Heart left ventricle (tissue), 13 donors: ENCODE results near the gene PLCXD1.

ENCODE experiments used
- POLR2A ChIP-seq, 2 donors: fragments of 450-650 bp; IDR thresholded peaks; one replicate each; pipeline ENCODE4 v1.6.1; 2017; ENCODE audit warnings: antibody characterized with exemption in 2 of 2, mild to moderate bottlenecking in 2 of 2, moderate library complexity in 2 of 2
- TF ChIP-seq, protein P1 (sequence below), 12 donors: fragments of 200-600 bp; sonication (generic) in 4 of 12; IDR thresholded peaks; one replicate each; pipeline versions ENCODE4 v1.5.0 to v1.8.0; 2018 to 2022; ENCODE audit warnings: antibody characterized with exemption in 12 of 12, mild to moderate bottlenecking in 5 of 12
- donor health status: ischemic (EF 13 %, LVEDD 7.1; RV severe dilation, severe dysfunction).
- donor health status: DM: no; HTN: yes; CAD: no.
- donor health status: DM: no; HTN: no; CAD: no.
- donor health status: ischemic (EF 25% LVEDD 6.9; RV normal size, moderate dysfunction).
- donor health status: ischemic (EF 25% LVEDD 5.7; RV mildly dilated, moderate dysfunction).
- donor health status: ischemic (EF 35%, LVEDD 5.7; RV mildly dilated, moderate dysfunction).
- donor health status: nonischemic (EF 11% LVEDD 7.7; RV severe dilation, severe dysfunction).
- donor health status: DM: yes; HTN: yes; CAD: no.
- donor health status: PGD.
- donor health status: ischemic (EF 29% LVEDD 5.4; RV normal size, mild dysfunction).
- donor health status: nonischemic (EF 23%, LVEDD 6.1; RV moderate dilation, normal function).

DNA sequence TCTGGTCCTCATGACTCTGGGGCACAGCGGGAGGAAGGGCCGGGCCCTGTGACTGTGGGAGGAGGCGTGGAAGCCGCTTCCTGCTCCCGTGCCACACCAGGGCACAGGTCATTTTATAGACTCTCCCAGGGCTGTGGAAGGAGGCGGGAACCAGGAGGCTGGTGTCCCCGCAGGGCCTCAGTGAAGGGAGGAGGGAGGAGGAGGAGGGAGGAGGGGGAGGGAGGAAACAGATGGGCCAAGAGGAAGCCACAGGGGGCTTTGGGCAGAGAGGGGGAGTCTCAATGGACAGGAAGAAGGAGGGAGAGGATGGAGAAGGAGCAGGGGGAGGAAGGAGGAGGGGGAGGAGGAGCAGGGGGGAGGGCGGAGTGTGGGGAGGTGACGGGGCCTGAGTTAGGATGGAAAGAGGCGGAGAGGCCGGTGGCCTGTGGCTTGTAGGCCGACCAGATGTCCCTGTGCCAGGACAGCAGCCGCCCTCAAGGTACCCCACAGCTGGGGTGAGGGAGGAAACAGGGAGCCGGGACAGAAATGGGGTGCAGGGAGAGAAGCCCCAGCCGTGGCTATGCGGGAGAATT, 6.2 kb upstream of the PLCXD1 start:
- TF ChIP-seq, protein P1, sequence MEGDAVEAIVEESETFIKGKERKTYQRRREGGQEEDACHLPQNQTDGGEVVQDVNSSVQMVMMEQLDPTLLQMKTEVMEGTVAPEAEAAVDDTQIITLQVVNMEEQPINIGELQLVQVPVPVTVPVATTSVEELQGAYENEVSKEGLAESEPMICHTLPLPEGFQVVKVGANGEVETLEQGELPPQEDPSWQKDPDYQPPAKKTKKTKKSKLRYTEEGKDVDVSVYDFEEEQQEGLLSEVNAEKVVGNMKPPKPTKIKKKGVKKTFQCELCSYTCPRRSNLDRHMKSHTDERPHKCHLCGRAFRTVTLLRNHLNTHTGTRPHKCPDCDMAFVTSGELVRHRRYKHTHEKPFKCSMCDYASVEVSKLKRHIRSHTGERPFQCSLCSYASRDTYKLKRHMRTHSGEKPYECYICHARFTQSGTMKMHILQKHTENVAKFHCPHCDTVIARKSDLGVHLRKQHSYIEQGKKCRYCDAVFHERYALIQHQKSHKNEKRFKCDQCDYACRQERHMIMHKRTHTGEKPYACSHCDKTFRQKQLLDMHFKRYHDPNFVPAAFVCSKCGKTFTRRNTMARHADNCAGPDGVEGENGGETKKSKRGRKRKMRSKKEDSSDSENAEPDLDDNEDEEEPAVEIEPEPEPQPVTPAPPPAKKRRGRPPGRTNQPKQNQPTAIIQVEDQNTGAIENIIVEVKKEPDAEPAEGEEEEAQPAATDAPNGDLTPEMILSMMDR (IDR thresholded peaks at IDR 0.05): no peak
- no peak for TF ChIP-seq POLR2A (IDR thresholded peaks at IDR 0.05)
